NCI-H748 (cell line): Measurements from ENCODE around the gene BOLA3.
"Not testable (repeated sequence)": the region's sequence is repeated elsewhere in the genome, so short reads cannot be mapped to it uniquely, and the experiment has no call there.

Source experiments
- DNase-seq: peaks from one replicate; lab custom pipeline; 2025; ENCODE audit not compliant: unreplicated experiment; lab: John Stamatoyannopoulos, UW

BOLA3 gene

DNA sequence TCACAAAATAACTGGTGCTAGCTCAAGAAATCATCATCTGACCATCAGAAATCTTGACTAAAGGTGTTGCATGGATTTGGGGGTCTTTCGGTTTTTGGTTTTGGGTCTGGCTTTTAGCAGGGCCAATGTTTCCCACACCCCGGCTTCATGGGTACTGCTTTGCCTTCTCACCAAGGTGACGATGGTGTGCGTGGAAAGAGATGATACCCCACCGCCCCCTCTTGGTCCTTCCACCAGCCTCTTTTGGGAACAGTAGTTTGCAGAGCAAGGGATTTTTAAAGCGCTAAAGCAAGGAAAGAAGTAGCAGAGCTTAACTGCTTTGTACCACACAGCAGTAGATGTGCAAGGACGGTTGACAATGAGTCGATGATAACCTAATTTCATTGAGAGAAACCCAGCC, 42.3 kb downstream of the BOLA3 start:
- DNase-seq = no peak

DNA sequence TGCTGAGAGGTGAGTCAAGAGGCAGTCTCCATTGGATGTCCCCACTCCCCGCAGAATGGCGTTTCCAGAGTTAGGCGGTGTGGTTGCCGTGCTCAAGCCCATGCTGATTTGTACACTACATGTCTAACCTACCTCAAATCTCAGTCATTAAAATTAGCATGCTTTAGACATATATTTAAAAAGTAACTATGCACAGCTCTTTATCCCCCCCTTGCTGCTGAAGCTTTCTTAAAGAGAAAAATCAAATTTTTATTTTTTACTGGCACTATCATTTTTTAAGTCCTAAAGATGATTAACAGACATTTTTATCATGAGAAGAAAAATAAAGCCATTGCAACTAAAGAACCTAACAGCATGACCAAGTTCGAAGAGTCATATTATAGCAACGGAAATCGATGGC, 42.9 kb downstream of the BOLA3 start:
- DNase-seq = no peak

DNA sequence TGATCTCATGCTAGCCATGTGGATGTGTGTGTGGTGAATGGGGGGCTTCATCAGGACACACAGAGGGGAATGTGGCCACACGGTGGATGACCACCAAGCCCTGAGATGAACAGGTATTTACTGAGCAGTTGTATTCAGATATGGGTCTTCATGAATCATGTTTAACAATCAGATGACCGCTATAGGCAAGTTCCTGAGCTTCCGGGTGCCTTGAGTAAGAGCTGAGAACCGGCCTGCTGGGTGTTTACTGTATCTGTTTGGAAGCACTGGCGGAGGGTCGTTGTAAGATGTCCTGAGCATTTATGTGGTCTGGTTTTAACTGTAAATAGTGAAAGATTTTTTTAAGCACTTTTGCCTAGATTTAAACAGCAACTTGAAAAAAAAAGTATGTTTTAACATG, 43.9 kb downstream of the BOLA3 start:
- DNase-seq = no peak

DNA sequence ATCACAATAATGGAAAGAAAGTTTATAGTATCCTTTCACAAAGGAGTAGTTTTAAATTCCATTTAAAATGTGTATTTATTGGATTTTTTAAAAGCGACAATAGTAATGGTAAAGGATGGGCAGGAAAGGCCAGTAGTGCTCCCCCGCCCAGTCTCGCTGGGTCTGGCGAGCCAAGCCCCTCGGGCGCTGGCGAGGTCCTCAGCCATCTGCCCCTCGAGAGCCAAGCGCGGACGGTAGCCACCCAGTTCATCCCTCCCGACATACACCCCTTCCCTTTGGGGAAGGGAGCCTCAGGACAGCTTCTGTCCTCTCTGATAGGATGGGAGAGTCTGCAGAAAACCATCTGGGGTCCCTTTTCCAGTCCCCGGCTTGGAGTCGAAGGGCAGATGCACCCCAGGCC, 45.2 kb downstream of the BOLA3 start:
- no peak for DNase-seq

DNA sequence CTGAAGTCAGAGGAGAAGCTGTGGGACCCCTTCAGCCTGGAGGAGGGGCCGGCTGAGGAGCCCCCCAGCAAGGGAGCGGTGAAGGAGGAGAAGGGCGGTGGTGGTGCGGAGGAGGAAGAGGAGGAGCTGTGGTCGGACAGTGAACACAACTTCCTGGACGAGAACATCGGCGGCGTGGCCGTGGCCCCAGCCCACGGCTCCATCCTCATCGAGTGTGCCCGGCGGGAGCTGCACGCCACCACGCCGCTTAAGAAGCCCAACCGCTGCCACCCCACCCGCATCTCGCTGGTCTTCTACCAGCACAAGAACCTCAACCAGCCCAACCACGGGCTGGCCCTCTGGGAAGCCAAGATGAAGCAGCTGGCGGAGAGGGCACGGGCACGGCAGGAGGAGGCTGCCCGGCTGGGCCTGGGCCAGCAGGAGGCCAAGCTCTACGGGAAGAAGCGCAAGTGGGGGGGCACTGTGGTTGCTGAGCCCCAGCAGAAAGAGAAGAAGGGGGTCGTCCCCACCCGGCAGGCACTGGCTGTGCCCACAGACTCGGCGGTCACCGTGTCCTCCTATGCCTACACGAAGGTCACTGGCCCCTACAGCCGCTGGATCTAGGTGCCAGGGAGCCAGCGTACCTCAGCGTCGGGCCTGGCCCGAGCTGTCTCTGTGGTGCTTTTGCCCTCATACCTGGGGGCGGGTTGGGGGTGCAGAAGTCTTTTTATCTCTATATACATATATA, 46.0 kb downstream of the BOLA3 start:
- no peak for DNase-seq

DNA sequence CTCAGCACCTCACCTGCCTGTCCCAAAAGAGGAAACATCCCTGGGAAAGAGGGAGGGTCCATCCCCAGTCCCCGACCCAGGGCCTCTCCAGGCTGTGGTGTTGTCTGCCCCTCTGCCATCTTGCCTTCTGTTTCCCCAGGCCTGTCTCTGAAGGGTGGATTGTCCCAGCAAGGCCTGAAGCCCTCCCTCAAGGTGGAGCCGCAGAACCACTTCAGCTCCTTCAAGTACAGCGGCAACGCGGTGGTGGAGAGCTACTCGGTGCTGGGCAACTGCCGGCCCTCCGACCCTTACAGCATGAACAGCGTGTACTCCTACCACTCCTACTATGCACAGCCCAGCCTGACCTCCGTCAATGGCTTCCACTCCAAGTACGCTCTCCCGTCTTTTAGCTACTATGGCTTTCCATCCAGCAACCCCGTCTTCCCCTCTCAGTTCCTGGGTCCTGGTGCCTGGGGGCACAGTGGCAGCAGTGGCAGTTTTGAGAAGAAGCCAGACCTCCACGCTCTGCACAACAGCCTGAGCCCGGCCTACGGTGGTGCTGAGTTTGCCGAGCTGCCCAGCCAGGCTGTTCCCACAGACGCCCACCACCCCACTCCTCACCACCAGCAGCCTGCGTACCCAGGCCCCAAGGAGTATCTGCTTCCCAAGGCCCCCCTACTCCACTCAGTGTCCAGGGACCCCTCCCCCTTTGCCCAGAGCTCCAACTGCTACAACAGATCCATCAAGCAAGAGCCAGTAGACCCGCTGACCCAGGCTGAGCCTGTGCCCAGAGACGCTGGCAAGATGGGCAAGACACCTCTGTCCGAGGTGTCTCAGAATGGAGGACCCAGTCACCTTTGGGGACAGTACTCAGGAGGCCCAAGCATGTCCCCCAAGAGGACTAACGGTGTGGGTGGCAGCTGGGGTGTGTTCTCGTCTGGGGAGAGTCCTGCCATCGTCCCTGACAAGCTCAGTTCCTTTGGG, 47.2 kb downstream of the BOLA3 start:
- no peak for DNase-seq

DNA sequence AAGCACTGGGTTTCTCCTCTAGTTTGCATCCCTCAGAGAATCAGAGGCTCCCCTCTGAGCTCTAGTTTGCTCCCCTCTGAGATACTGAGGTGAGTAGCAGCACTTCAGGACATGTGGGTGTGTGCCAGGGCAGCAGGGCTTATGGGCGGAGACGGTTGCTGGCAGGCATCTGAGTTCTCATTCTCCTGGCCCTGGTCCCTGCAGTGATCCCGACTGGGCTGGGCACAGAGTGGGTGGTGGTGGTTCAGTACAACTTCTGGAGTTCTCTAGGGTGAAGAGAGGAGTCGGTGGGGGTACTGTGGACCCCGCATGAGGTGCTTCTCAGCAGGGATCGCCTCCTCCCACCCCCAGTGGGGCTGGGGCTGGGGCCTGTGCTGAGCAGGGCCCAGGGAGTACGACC, 47.9 kb downstream of the BOLA3 start:
- no peak for DNase-seq

DNA sequence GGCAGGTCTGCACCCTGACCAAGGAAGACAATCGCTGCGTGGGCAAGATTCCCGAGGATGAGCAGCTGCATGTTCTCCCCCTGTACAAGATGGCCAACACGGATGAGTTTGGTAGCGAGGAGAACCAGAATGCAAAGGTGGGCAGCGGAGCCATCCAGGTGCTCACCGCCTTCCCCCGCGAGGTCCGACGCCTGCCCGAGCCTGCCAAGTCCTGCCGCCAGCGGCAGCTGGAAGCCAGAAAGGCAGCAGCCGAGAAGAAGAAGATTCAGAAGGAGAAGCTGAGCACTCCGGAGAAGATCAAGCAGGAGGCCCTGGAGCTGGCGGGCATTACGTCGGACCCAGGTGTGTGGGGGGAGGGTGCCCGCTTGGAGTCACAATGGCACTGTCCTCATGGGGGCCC, 48.4 kb downstream of the BOLA3 start:
- no peak for DNase-seq

DNA sequence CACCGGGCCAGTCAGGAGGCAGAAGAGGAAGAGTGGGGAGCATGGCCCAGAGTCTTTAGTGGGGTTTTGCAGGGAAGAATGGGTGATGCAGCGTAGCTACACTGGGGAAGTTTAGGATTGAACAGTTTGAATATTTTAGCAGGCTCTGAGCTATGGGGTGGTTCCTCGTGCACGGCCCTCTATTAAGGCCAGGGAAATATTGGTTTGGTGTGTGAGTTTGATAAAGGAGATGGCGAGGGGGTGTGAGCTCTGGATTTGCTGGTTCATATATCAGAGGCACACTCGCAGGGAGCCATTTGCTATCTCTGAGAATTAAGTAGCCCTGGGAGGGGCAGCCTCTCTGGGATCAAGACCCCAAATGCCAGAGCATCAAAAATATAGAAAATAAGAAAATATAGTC, 50.1 kb downstream of the BOLA3 start:
- DNase-seq = no peak

DNA sequence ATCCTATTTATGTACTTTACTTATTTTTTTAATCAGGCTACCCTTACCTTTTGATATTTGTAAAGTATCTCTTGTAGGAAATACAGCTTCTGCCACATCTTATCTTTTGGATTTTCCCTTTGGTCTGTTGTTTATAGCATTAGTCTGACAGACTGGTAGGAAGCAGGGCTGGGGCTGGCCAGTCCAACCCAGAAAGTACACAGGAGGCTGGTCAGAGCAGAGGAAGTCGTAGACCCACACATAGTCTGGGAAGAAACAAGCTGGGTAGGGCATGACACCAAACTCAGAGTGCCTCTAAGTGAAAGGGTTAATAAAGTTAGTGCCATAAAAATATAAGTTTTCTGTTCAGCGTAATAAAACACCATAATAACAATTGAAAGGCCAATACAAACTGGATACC, 51.7 kb downstream of the BOLA3 start:
- no peak for DNase-seq

DNA sequence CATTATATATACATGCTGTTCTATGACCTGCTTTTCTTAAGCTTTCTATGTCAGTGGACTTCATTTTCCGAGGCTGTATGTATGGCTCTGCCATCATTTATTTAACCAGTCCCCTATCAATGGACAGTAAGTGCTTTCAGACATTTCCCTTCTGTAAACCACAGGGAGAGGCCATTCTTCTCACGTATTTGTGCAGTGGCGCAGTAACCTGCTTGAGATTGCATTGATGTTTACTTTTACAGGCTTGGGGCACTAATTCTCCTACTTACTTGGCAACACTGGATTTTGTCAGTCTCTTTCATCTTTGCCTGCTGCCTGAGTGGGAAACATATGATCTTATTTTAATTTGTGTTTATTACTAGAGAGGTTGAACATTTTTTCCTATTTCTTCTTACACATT, 52.1 kb downstream of the BOLA3 start:
- DNase-seq = no peak

DNA sequence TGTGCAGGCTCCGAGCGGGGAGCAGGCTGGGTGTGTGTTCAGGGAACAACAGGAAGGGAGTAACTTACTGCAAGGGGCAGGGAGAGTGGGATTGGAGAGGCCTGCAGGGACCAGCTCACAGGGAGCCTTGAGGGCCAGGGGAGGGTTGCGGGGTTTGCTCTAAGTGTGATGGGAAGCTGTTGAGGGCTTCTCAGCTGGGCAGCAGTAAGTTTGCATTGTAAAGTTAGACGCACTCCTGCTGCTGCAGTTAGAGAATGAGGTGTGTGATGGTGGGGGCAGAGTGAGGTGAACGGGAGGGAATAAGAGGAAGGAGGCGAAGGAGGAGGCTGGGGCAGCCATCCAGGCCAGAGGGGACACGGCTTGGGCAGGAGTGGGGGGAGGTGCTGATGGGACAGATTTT, 53.4 kb downstream of the BOLA3 start:
- no peak for DNase-seq

DNA sequence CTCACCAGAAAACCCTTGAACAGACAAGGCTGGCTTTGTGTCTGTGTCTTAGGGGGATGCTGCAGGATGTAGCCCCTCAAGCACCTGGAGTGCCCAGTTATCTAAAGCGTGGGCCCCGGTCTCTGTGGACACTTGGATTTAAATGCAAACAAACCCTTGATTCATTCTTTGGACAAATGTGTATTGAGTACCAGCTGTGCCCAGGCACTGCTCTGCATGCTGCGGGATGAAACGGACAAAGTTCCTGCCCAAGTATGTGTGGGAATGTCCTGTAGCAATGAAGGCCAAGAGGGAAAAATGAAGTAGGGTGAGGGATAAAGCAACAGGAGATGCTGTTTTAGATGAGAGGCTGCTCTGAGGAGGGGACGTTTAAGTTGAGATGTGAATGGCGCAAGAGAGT, 53.9 kb downstream of the BOLA3 start:
- no peak for DNase-seq

DNA sequence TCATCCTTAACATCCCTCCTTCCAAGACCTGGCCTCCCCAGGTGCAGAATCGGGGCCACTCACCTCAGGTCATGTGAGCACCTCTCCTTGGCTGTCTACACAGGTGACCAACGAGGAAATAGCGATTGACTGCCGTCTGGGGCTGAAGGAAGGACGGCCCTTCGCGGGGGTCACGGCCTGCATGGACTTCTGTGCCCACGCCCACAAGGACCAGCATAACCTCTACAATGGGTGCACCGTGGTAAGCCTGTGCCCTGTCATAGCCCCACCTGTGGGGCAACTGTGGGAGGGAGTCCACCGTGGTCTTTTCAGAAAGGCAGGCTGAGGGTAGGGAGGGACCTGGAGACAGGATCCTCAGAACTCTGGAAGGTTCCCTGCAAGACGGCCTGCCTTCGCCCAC, 54.3 kb downstream of the BOLA3 start:
- no peak for DNase-seq

DNA sequence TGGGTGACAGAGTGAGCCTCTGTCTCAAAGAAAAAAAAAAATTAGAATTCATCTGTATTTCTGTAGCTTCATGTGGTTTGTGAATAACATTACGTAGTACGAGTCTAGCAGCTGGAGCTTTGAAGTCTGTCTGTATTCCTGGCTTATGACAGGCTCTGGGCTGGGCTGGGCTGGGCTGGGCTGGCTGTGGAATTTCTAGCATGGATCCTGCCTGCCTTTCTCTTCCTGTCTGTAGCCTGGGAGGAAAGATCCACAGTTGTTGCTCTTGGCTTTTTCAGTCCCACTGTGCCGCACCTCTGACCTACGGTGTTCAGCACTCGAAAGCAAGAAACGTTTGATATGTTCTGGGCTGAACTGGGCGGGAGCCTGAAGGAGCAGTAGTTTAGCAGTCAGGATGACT, 55.4 kb downstream of the BOLA3 start:
- DNase-seq = no peak

DNA sequence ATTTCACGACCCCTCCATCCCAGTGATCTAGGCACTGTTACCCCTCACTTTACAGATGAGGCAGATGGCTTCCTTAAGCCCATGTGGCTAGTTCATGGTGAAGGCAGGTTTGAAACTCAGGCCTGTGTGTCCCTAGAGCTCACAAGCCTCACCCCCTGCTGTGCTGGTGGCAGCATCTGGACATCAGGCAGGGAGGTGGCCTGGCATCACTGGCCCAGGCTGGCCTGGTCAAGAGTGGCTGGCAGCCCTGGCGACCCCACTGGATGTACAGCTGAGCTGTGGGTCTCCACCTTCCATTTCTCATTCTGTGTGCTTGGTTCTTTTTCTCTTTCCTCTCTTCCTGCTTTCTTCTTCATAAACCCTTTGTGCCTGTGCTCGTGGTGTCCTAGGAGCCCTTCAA, 56.3 kb downstream of the BOLA3 start:
- DNase-seq = no peak

DNA sequence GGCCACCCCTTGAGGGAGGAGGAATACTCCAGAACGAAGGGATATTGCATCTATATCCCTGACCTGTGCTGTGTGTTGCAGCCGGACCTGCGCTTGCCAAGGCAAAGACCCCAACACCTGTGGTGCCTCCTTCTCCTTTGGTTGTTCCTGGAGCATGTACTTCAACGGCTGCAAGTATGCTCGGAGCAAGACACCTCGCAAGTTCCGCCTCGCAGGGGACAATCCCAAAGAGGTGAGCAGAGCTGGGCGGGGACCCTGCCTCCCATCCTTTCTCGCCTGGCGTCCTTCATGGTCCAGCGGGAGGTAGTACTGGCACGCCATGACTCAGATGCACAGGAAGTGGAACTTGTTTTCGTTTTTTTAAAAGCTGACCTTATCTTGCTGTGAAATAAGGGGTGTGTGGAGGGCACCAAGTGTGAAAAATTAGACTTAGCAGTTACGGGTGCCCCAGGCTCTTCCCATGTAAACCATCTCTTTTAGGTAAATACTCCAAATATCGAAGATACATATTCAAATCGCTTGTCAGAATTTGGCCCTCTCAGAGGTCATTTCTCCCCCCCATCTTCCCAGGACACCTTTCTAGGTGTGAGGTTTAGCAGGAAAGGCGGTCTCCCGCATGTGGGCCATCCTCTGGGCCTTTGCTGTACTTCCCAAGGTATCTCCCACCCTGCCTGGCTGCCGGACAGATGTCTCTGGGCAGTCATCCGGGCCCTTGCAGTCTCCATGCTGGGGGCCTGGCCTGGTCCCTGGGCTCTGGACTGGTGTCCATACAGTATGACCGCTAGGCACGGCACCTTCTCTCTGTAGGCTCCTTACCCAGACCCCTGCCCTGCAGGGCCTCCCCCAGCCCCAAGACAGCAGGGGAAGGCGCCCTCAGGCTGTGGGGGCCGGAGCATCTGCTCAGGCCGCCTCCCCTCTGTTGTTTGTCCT, 57.6 kb downstream of the BOLA3 start:
- no peak for DNase-seq

DNA sequence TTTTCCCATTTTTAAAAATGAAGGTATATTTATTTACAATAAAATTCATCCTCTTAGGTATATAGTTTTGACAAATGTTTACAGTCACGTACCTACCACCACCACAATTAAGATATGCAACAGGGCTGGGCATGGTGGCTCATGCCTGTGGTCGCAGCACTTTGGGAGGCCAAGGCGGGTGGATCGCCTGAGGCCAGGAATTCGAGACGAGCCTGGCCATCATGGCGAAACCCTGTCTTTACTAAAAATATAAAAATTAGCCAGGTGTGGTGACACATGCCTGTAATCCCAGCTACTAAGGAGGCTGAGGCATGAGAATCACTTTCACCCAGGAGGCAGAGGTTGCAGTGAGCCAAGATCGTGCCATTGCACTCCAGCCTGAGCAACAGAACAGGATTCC, 59.0 kb downstream of the BOLA3 start:
- not testable (repeated sequence) for DNase-seq

DNA sequence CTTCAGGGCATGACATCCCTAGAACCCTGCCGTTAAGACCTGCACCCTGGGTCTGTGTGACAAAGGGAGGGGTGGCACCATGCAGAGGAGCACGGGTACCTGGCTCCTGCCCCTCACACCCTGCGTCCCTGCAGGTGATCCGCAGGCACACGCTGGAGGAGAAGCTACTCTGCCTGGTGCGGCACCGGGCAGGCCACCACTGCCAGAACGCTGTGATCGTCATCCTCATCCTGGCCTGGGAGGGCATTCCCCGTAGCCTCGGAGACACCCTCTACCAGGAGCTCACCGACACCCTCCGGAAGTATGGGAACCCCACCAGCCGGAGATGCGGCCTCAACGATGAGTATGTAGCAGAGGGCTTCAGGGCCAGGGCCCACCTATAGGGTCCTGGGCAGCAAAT, 60.0 kb downstream of the BOLA3 start:
- DNase-seq = no peak

DNA sequence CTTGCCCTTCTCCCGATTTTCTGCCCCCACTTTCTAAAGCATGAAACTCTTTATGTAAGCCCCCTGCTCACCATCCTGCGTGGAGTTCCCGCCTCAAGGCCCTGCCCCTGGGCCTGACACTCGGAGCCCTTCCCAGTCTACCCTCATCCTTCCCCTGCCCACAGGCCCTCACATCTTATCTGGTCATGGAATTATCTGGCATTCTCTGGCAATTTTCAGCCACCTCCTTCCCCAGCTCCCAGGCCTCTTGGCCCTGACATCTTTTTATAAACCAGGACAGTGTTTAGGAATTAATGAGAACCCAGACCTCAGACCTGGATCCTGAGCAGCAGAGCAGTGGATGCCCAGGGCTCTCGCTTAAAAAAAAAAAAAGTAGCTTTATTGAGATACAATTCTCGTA, 61.7 kb downstream of the BOLA3 start:
- no peak for DNase-seq
